OCI-LY1 (cell line): ENCODE data around the gene LRTM2.

Experiments used
- H2AFZ ChIP-seq: fragments of 200-600 bp; sonication (generic), shearing (Covaris generic); 2 replicates; pipeline ENCODE4 v1.6.0; 2014; ENCODE audit warnings: antibody characterized with exemption, mild to moderate bottlenecking, low read length
- H3F3A ChIP-seq: fragments of 200-600 bp; sonication (generic), shearing (Covaris generic); 2 replicates; pipeline ENCODE4 v1.6.0; 2014; ENCODE audit warnings: mild to moderate bottlenecking, antibody characterized with exemption, low read length, moderate library complexity; ENCODE audit not compliant: insufficient read depth
- H3K27ac ChIP-seq: fragments of 200-600 bp; sonication (generic); 2 replicates; pipeline ENCODE4 v1.5.1; 2014; ENCODE audit warnings: low read length, mixed run types, mild to moderate bottlenecking, low read depth; ENCODE audit not compliant: poor library complexity, severe bottlenecking
- H3K27me3 ChIP-seq: fragments of 200-600 bp; sonication (generic); 2 replicates; pipeline ENCODE4 v1.6.0; 2014; ENCODE audit warnings: antibody characterized with exemption, mild to moderate bottlenecking, low read length, moderate library complexity; ENCODE audit not compliant: insufficient read depth
- H3K36me3 ChIP-seq: fragments of 200-600 bp; sonication (generic); 2 replicates; pipeline ENCODE4 v1.6.1; 2014; ENCODE audit warnings: mild to moderate bottlenecking, antibody characterized with exemption, low read length, moderate library complexity, mixed read lengths; ENCODE audit not compliant: insufficient read depth
- H3K4me1 ChIP-seq: fragments of 200-600 bp; sonication (generic); 2 replicates; pipeline ENCODE4 v1.5.1; 2014; ENCODE audit warnings: mild to moderate bottlenecking, low read length, moderate library complexity; ENCODE audit not compliant: insufficient read depth, severe bottlenecking
- H3K4me2 ChIP-seq: fragments of 200-600 bp; sonication (generic), shearing (Covaris generic); 2 replicates; pipeline ENCODE4 v1.6.1; 2014; ENCODE audit warnings: low read length
- H3K4me3 ChIP-seq: fragments of 200-600 bp; sonication (generic); 2 replicates; pipeline ENCODE4 v1.5.1; 2014; ENCODE audit warnings: low read length, low read depth, mild to moderate bottlenecking, mixed read lengths; ENCODE audit not compliant: poor library complexity, severe bottlenecking
- H3K79me2 ChIP-seq: fragments of 200-600 bp; shearing (Covaris generic); 2 replicates; pipeline ENCODE4 v1.6.1; 2016; ENCODE audit warnings: mixed run types, low read length, mixed read lengths; ENCODE audit not compliant: insufficient read depth
- H3K9ac ChIP-seq: fragments of 200-600 bp; sonication (generic), shearing (Covaris generic); 2 replicates; pipeline ENCODE4 v1.6.1; 2014; ENCODE audit warnings: mild to moderate bottlenecking, low read length, mixed read lengths
- H3K9me2 ChIP-seq: fragments of 200-600 bp; sonication (generic), shearing (Covaris generic); 2 replicates; pipeline ENCODE4 v1.6.1; 2014; ENCODE audit warnings: low read depth, mild to moderate bottlenecking, low read length, mixed read lengths
- H3K9me3 ChIP-seq: fragments of 200-600 bp; shearing (Covaris generic); 2 replicates; pipeline ENCODE4 v1.6.1; 2014; ENCODE audit warnings: low read length, mixed read lengths
- H4K20me1 ChIP-seq: fragments of 200-600 bp; sonication (generic), shearing (Covaris generic); 2 replicates; pipeline ENCODE4 v1.6.0; 2016; ENCODE audit warnings: mild to moderate bottlenecking, low read length; ENCODE audit not compliant: insufficient read depth
- CTCF ChIP-seq: fragments of 200-600 bp; sonication (generic), shearing (Covaris generic); IDR thresholded peaks from 2 replicates; pipeline ENCODE4 v1.5.1; 2017; ENCODE audit warnings: mild to moderate bottlenecking, antibody characterized with exemption, low read length, moderate library complexity, mixed read lengths
- EZH2 ChIP-seq: fragments of 200-600 bp; sonication (generic), shearing (Covaris generic); IDR thresholded peaks from 2 replicates; pipeline ENCODE4 v1.8.0; 2017; ENCODE audit warnings: borderline replicate concordance, mixed run types, mild to moderate bottlenecking, antibody characterized with exemption, low read length, moderate library complexity, mixed read lengths

LRTM2 gene

DNA sequence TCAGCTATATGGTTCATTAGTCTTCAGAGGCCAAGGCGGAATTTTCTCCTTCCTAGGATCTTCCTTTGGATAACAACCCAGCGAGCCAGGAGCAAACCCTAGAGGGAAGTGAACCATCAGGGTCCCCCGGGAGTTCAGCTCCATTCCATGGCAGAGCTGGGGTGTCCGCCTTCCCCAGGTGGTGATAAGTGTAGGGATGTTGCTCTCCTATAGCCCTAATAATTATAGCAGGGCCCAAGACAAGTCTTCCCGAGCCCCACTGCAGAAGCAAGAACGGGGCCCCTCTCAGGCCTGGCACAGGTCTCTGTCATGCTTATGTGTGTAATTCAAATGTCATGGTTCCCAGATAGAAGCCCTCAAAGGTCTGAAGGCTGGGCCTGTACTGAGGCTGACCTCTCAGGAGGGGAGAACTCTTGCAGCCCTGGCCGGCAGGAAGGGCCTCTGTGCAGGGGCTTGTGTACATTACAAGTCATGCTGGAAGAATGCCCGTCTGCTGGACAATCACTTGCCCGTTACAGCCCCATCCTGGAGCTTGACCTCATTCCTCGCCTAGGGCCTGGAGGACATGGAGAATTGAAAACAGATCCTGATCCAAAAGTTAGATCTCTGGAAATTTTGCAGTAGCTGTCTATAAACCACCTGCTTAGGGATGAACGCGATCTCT lies 17.3 kb downstream of the LRTM2 start:
- peaks cover 2% of the 10 kb centered on the region; the same call in 1 of the 2 replicates for H3K27me3 ChIP-seq
- H4K20me1 ChIP-seq: no peaks in the 10 kb centered on the region
- no peak for TF ChIP-seq EZH2
- no peak for TF ChIP-seq CTCF
- no peaks in the 10 kb centered on the region for H3F3A ChIP-seq
- no peak overlapping the region for H3K4me2 ChIP-seq
- H3K4me3 ChIP-seq: no peak overlapping the region
- no peaks in the 10 kb centered on the region for H3K4me1 ChIP-seq
- no peaks in the 10 kb centered on the region for H3K79me2 ChIP-seq
- no peaks in the 10 kb centered on the region for H3K9me3 ChIP-seq
- H3K36me3 ChIP-seq: no peaks in the 10 kb centered on the region
- H2AFZ ChIP-seq: no peak overlapping the region
- H3K27ac ChIP-seq: no peak overlapping the region
- no peaks in the 10 kb centered on the region for H3K9me2 ChIP-seq
- no peak overlapping the region for H3K9ac ChIP-seq

DNA sequence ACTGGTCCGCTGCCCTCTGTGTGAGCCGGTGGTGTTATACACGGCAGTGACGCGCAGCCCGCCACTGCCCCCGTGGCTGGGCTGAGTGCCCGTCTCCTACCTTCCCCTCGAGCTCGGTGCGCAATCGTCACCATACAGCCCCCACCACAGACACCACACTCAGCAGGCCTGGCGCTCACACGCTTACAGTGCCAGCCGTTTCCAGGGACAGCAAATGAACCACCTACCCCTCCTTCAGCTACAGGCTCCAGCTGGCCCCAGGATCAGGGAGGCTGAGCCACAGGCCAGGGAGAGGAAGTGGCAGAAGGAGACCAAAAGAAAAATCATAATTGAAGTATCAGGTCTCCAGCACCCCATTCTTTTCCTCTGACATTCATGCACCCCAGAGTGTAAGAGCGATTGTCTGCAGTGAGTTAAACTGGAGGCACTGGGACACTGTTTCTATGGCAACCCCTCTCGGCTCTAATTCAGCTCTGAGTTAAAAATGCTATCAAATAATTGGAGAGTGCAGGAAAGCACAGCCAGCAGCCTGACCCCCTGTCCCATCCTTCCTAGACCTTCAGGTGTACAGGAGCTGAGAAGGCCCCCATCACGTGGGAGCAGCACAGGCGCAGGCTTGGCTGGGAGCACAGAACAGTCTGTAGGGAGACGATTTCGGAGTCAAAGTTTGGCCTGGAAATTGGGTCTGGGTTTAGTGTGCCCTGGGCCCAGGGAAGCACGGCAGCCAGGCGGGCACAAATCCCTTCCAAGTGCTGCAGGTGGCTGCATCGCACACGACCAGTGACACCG lies 18.0 kb downstream of the LRTM2 start:
- Histone ChIP-seq H3K9ac (no peak overlapping the region), H3K36me3 (no peaks in the 10 kb centered on the region), H3K79me2 (no peaks in the 10 kb centered on the region), H3K9me3 (no peaks in the 10 kb centered on the region), H3K4me1 (no peaks in the 10 kb centered on the region), H3K4me3 (no peak overlapping the region), H3K27me3 (peaks cover 2% of the 10 kb centered on the region; the same call in 1 of the 2 replicates), H3K4me2 (no peak overlapping the region), H4K20me1 (no peaks in the 10 kb centered on the region), H3K27ac (no peak overlapping the region), H3K9me2 (no peaks in the 10 kb centered on the region), H2AFZ (no peak overlapping the region), H3F3A (no peaks in the 10 kb centered on the region)
- no peak for TF ChIP-seq CTCF
- TF ChIP-seq EZH2: no peak

DNA sequence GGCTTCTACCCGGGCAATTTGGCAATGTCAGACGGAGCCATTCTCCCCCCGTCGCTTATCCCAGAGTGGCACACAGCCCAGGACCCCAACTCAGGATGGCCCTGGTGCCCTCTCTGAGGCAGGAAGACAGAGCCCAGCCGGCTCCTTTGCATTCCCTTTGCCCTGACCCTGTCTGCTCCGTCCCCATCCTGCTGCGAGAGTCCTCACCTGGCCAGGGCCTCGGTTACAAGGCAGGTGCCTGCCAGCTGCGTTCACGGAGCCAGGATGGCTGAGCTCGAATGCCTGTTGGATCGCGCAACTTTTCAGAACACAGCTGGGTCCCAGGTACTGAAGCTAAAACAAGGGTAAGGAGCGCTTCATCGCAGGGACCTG lies 18.6 kb downstream of the LRTM2 start:
- no peaks in the 10 kb centered on the region for H3K9me2 ChIP-seq
- no peaks in the 10 kb centered on the region for H3K9me3 ChIP-seq
- H3K4me1 ChIP-seq: no peaks in the 10 kb centered on the region
- H3K4me2 ChIP-seq: no peak overlapping the region
- no peaks in the 10 kb centered on the region for H4K20me1 ChIP-seq
- H2AFZ ChIP-seq: no peak overlapping the region
- peaks cover 2% of the 10 kb centered on the region; the same call in 1 of the 2 replicates for H3K27me3 ChIP-seq
- H3K36me3 ChIP-seq: no peaks in the 10 kb centered on the region
- no peaks in the 10 kb centered on the region for H3F3A ChIP-seq
- H3K27ac ChIP-seq: no peak overlapping the region
- no peak overlapping the region for H3K4me3 ChIP-seq
- no peaks in the 10 kb centered on the region for H3K79me2 ChIP-seq
- TF ChIP-seq EZH2: no peak
- TF ChIP-seq CTCF: no peak
- H3K9ac ChIP-seq: no peak overlapping the region
